OCI-LY7 (cell line): Measurements from ENCODE around the gene SLC4A4. TPM values are rescaled to one million over a fixed set of nuclear protein-coding genes. Genes with fewer than 3 reads are reported as not detected.

Experiments used
- BruUV-seq: library from RNA; stranded (reverse); fragments of 400-500 nt; replicated peaks from 2 replicates; lab custom pipeline; 2021; lab: Mats Ljungman, UMichigan
- CTCF ChIA-PET: fragments of 300-600 bp; sonication (Branson Sonifier 250); formaldehyde crosslinking; loops from one replicate; lab custom pipeline; 2022; ENCODE audit warnings: antibody characterized with exemption; ENCODE audit not compliant: unreplicated experiment; lab: Charles Lee
- POLR2A ChIA-PET: fragments of 300-600 bp; sonication (Branson Sonifier 250); formaldehyde crosslinking; loops from one replicate; lab custom pipeline; 2022; ENCODE audit warnings: antibody characterized with exemption; lab: Charles Lee
- DNase-seq: peaks from one replicate; pipeline ENCODE4 v3.0.0-alpha.2; 2015; ENCODE audit warnings: low spot score
- H2AFZ ChIP-seq: fragments of 200-600 bp; sonication (generic), shearing (Covaris generic); 2 replicates; pipeline ENCODE4 v1.6.1; 2014; ENCODE audit warnings: mild to moderate bottlenecking, antibody characterized with exemption, low read length, moderate library complexity
- H3K27ac ChIP-seq: fragments of 200-600 bp; sonication (generic); 2 replicates; pipeline ENCODE4 v1.5.1; 2014; ENCODE audit warnings: mixed run types, low read depth, mild to moderate bottlenecking, moderate library complexity, low read length, inconsistent platforms; ENCODE audit not compliant: poor library complexity, severe bottlenecking
- H3K36me3 ChIP-seq: fragments of 200-600 bp; sonication (generic); 2 replicates; pipeline ENCODE4 v1.6.1; 2014; ENCODE audit warnings: mild to moderate bottlenecking, antibody characterized with exemption, low read length, moderate library complexity, mixed read lengths; ENCODE audit not compliant: insufficient read depth
- H3K4me1 ChIP-seq: fragments of 200-600 bp; sonication (generic); 2 replicates; pipeline ENCODE4 v1.5.1; 2014; ENCODE audit warnings: mild to moderate bottlenecking, low read length; ENCODE audit not compliant: insufficient read depth, poor library complexity, severe bottlenecking
- H3K4me2 ChIP-seq: fragments of 200-600 bp; sonication (generic); 2 replicates; pipeline ENCODE4 v1.6.1; 2014; ENCODE audit warnings: mild to moderate bottlenecking, low read length
- H3K4me3 ChIP-seq: fragments of 200-600 bp; sonication (generic); 2 replicates; pipeline ENCODE4 v1.5.1; 2014; ENCODE audit warnings: mild to moderate bottlenecking, low read depth, low read length; ENCODE audit not compliant: poor library complexity, severe bottlenecking
- H3K79me2 ChIP-seq: fragments of 200-600 bp; sonication (generic); 2 replicates; pipeline ENCODE4 v1.6.1; 2016; ENCODE audit warnings: low read depth, mild to moderate bottlenecking, low read length, moderate library complexity, mixed read lengths; ENCODE audit not compliant: insufficient read depth
- H3K9me2 ChIP-seq: fragments of 200-600 bp; sonication (generic); 2 replicates; pipeline ENCODE4 v1.6.1; 2016; ENCODE audit warnings: mild to moderate bottlenecking, low read length, mixed read lengths; ENCODE audit not compliant: insufficient read depth
- H3K9me3 ChIP-seq: fragments of 200-600 bp; sonication (generic); 2 replicates; pipeline ENCODE4 v1.6.1; 2014; ENCODE audit warnings: mild to moderate bottlenecking, mixed run types, low read length, mixed read lengths
- H4K20me1 ChIP-seq: fragments of 200-600 bp; sonication (generic); 2 replicates; pipeline ENCODE4 v1.6.1; 2014; ENCODE audit warnings: mild to moderate bottlenecking, antibody characterized with exemption, low read length, moderate library complexity, mixed read lengths; ENCODE audit not compliant: insufficient read depth
- EZH2phosphoT487 ChIP-seq: fragments of 200-600 bp; sonication (generic); IDR thresholded peaks from 2 replicates; pipeline ENCODE4 v1.6.1; 2018; ENCODE audit warnings: low read depth, borderline replicate concordance, mild to moderate bottlenecking, mixed run types, antibody characterized with exemption, low read length, moderate library complexity, mixed read lengths
- intact Hi-C: fragments of 100-400 bp; cut with micrococcal nuclease; formaldehyde crosslinking; loops from one replicate; pipeline ENCODE4 v1.10.0; 2022; ENCODE audit not compliant: unreplicated experiment
- total RNA-seq, 2 experiments: library from RNA; depleted of rRNA in 1 of 2; stranded (reverse); fragments of >200 nt in 1 of 2; shearing (Covaris generic) in 1 of 2; gene quantifications; 2 replicates each; pipeline ENCODE4 v1.2.3, GENCODE V29; 2014 to 2022
- TF ChIP-seq, protein P1 (sequence below): fragments of 200-600 bp; sonication (generic); conservative IDR thresholded peaks from 2 replicates; pipeline ENCODE4 v1.5.1; 2014; ENCODE audit warnings: mild to moderate bottlenecking, antibody characterized with exemption, low read length, moderate library complexity, mixed read lengths

Gene SLC4A4
- total RNA-seq, 2 experiments from 2014 or later = not detected

DNA sequence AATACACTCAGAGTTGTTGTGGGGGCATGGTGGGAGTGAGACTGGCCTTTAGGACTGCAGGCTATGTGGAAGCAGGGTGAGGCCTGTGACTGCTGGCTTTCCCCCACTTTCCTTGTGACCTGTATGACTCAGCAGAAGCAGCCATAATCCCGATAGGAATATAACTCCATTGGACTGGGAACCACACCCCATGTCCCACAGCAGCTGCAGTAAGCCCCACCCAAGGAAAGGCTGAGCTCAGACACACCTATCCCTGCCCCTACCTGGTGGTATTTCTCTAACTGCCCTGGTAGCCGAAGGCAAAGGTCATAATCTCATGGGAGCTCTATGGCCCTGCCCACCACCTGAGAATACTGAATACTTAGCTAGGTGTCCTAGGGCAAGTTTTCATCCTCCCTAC lies 275.8 kb downstream of the SLC4A4 start:
- Histone ChIP-seq H3K4me2 (no peak overlapping the region), H3K4me1 (no peaks in the 10 kb centered on the region), H3K9me3 (no peaks in the 10 kb centered on the region), H3K36me3 (no peaks in the 10 kb centered on the region), H2AFZ (no peak overlapping the region), H3K27ac (no peak overlapping the region), H3K9me2 (no peaks in the 10 kb centered on the region), H3K4me3 (no peak overlapping the region), H4K20me1 (no peaks in the 10 kb centered on the region), H3K79me2 (no peaks in the 10 kb centered on the region)
- intact Hi-C loops = no loop called here
- CTCF ChIA-PET = no interaction called here
- TF ChIP-seq, protein P1, sequence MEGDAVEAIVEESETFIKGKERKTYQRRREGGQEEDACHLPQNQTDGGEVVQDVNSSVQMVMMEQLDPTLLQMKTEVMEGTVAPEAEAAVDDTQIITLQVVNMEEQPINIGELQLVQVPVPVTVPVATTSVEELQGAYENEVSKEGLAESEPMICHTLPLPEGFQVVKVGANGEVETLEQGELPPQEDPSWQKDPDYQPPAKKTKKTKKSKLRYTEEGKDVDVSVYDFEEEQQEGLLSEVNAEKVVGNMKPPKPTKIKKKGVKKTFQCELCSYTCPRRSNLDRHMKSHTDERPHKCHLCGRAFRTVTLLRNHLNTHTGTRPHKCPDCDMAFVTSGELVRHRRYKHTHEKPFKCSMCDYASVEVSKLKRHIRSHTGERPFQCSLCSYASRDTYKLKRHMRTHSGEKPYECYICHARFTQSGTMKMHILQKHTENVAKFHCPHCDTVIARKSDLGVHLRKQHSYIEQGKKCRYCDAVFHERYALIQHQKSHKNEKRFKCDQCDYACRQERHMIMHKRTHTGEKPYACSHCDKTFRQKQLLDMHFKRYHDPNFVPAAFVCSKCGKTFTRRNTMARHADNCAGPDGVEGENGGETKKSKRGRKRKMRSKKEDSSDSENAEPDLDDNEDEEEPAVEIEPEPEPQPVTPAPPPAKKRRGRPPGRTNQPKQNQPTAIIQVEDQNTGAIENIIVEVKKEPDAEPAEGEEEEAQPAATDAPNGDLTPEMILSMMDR = no peak
- no peak for TF ChIP-seq EZH2phosphoT487
- no peak for DNase-seq
- no TSS peak for BruUV-seq
- POLR2A ChIA-PET = no interaction called here

DNA sequence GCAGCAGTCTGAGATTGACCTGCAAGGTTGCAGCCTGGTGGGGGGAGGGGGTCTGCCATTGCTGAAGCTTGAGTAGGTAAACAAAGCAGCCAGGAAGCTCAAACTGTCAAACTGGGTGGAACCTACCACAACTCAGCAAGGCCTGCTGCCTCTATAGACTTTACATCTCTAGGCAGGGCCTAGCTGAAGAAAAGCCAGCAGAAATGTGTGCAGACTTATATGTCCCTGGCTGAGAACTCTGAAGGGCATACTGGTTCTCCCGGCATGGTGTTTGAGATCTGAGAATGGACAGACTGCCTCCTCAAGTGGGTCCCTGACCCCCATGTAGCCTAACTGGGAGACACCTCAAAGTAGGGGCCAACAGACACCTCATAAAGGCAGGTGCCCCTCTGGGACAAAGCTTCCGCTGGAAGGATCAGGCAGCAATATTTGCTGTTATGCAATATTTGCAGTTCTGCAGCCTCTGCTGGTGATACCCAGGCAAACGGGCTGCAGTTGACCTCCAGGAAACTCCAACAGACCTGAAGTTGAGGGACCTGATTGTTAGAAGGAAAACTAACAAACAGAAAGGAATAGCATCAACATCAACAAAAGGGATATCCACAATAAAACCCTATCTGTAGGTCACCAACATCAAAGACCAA lies 277.5 kb downstream of the SLC4A4 start:
- H3K4me3 ChIP-seq = no peak overlapping the region
- no TSS peak for BruUV-seq
- H3K4me1 ChIP-seq = no peaks in the 10 kb centered on the region
- no peaks in the 10 kb centered on the region for H3K9me3 ChIP-seq
- H3K4me2 ChIP-seq = no peak overlapping the region
- no peaks in the 10 kb centered on the region for H3K36me3 ChIP-seq
- H2AFZ ChIP-seq = no peak overlapping the region
- no peaks in the 10 kb centered on the region for H3K9me2 ChIP-seq
- intact Hi-C loops = no loop called here
- POLR2A ChIA-PET = interaction anchor here (0.7 kb wide), 1 partner anchor 46 kb away, joined by 3 read pairs; no protein-coding TSS in a partner anchor
- TF ChIP-seq, protein P1 = no peak
- no peak for TF ChIP-seq EZH2phosphoT487
- H4K20me1 ChIP-seq = no peaks in the 10 kb centered on the region
- CTCF ChIA-PET = no interaction called here
- H3K27ac ChIP-seq = no peak overlapping the region
- DNase-seq = no peak
- no peaks in the 10 kb centered on the region for H3K79me2 ChIP-seq
